ENCODE results near the gene COLGALT1.

DNA sequence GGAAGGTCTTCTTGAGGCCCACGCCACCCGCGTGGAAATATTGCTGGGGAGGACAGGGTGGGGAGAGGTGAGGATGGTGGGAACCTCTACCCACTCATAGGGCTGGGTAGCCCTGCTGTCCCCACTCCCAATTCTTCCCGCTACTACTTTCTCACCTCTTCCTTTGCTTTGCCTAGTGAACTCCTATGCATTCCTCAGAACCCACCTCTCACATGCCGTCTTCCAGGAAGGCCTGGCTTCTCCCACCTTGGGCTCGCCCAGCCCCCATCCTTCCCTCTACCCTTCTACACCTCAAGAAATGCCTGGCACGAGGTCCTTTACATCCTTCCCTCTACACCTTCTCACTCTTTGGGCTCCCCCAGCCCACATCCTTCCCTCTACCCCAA, 62.4 kb downstream of the COLGALT1 start:
- TF ChIP-seq, protein P1, sequence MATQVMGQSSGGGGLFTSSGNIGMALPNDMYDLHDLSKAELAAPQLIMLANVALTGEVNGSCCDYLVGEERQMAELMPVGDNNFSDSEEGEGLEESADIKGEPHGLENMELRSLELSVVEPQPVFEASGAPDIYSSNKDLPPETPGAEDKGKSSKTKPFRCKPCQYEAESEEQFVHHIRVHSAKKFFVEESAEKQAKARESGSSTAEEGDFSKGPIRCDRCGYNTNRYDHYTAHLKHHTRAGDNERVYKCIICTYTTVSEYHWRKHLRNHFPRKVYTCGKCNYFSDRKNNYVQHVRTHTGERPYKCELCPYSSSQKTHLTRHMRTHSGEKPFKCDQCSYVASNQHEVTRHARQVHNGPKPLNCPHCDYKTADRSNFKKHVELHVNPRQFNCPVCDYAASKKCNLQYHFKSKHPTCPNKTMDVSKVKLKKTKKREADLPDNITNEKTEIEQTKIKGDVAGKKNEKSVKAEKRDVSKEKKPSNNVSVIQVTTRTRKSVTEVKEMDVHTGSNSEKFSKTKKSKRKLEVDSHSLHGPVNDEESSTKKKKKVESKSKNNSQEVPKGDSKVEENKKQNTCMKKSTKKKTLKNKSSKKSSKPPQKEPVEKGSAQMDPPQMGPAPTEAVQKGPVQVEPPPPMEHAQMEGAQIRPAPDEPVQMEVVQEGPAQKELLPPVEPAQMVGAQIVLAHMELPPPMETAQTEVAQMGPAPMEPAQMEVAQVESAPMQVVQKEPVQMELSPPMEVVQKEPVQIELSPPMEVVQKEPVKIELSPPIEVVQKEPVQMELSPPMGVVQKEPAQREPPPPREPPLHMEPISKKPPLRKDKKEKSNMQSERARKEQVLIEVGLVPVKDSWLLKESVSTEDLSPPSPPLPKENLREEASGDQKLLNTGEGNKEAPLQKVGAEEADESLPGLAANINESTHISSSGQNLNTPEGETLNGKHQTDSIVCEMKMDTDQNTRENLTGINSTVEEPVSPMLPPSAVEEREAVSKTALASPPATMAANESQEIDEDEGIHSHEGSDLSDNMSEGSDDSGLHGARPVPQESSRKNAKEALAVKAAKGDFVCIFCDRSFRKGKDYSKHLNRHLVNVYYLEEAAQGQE (IDR thresholded peaks at IDR 0.05): no peak
- TF ChIP-seq, protein P2, sequence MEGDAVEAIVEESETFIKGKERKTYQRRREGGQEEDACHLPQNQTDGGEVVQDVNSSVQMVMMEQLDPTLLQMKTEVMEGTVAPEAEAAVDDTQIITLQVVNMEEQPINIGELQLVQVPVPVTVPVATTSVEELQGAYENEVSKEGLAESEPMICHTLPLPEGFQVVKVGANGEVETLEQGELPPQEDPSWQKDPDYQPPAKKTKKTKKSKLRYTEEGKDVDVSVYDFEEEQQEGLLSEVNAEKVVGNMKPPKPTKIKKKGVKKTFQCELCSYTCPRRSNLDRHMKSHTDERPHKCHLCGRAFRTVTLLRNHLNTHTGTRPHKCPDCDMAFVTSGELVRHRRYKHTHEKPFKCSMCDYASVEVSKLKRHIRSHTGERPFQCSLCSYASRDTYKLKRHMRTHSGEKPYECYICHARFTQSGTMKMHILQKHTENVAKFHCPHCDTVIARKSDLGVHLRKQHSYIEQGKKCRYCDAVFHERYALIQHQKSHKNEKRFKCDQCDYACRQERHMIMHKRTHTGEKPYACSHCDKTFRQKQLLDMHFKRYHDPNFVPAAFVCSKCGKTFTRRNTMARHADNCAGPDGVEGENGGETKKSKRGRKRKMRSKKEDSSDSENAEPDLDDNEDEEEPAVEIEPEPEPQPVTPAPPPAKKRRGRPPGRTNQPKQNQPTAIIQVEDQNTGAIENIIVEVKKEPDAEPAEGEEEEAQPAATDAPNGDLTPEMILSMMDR (IDR thresholded peaks at IDR 0.05; ENCODE audit: low read depth, low read length, missing input control): no peak
- no peak for TF ChIP-seq JUND (IDR thresholded peaks at IDR 0.05)
